HEK293 (cell line): ENCODE data around the gene SPATA31C2.

Source experiments
- CTCF ChIA-PET: fragments of 350-600 bp; formaldehyde crosslinking; extraction: SDS; loops from one replicate; lab custom pipeline; 2021; ENCODE audit warnings: antibody characterized with exemption; lab: Yijun Ruan, JAX
- POLR2A ChIA-PET: fragments of 300-600 bp; formaldehyde crosslinking; extraction: SDS; loops from one replicate; lab custom pipeline; 2020; ENCODE audit warnings: antibody characterized with exemption, inconsistent platforms; lab: Yijun Ruan, JAX
- H3K27ac ChIP-seq: fragments of 200-500 bp; sonication (Bioruptor generic); 2 replicates; pipeline ENCODE4 v1.5.1; 2014; ENCODE audit warnings: low read depth, low read length, control low read depth, inconsistent platforms; ENCODE audit errors: extremely low read depth
- H3K36me3 ChIP-seq, 2 experiments: fragments of 200-500 bp in 1 of 2; sonication (Bioruptor generic) in 1 of 2; 1 replicate in 1 of 2; 2 replicates in 1 of 2; pipeline ENCODE4 v1.5.1; 2014 to 2017; ENCODE audit warnings: inconsistent platforms in 2 of 2, low read length in 2 of 2; ENCODE audit not compliant: control insufficient read depth in 2 of 2, insufficient read depth in 1 of 2
- H3K4me1 ChIP-seq: fragments of 200-500 bp; sonication (Bioruptor generic); 2 replicates; pipeline ENCODE4 v1.5.1; 2014; ENCODE audit warnings: mild to moderate bottlenecking, low read length, inconsistent platforms; ENCODE audit not compliant: control insufficient read depth, insufficient read depth
- H3K4me3 ChIP-seq: 2 replicates; pipeline ENCODE4 v1.5.1; 2011; ENCODE audit warnings: low read depth, mild to moderate bottlenecking, control low read depth, low read length, moderate library complexity
- H3K9me3 ChIP-seq: fragments of 200-500 bp; sonication (Bioruptor generic); 2 replicates; pipeline ENCODE4 v1.5.1; 2014; ENCODE audit warnings: low read depth, low read length, inconsistent platforms; ENCODE audit not compliant: control insufficient read depth, insufficient read depth
- FEZF1 ChIP-seq: fragments of 450-650 bp; formaldehyde crosslinking; IDR thresholded peaks from 2 replicates; pipeline ENCODE4 v1.5.1; 2016; ENCODE audit warnings: missing biosample characterization, missing genetic modification characterization
- SCRT1 ChIP-seq: fragments of 450-650 bp; formaldehyde crosslinking; IDR thresholded peaks from 2 replicates; pipeline ENCODE4 v1.5.1; 2016; ENCODE audit warnings: missing biosample characterization, missing genetic modification characterization, borderline replicate concordance
- ZBTB1 ChIP-seq: fragments of 450-650 bp; formaldehyde crosslinking; IDR thresholded peaks from 2 replicates; pipeline ENCODE4 v1.5.1; 2016; ENCODE audit warnings: missing biosample characterization, missing genetic modification characterization
- ZEB2 ChIP-seq: fragments of 450-650 bp; formaldehyde crosslinking; IDR thresholded peaks from 2 replicates; pipeline ENCODE4 v1.5.1; 2016; ENCODE audit warnings: missing biosample characterization, missing genetic modification characterization
- ZNF114 ChIP-seq: fragments of 450-650 bp; formaldehyde crosslinking; IDR thresholded peaks from 2 replicates; pipeline ENCODE4 v1.5.0; 2017; ENCODE audit warnings: missing biosample characterization, missing genetic modification characterization
- ZNF133 ChIP-seq: fragments of 450-650 bp; formaldehyde crosslinking; IDR thresholded peaks from 2 replicates; pipeline ENCODE4 v1.5.1; 2016; ENCODE audit warnings: missing biosample characterization, missing genetic modification characterization
- ZNF138 ChIP-seq: fragments of 450-650 bp; formaldehyde crosslinking; IDR thresholded peaks from 2 replicates; pipeline ENCODE4 v1.5.1; 2016; ENCODE audit warnings: missing biosample characterization, missing genetic modification characterization, borderline replicate concordance
- ZNF175 ChIP-seq: fragments of 450-650 bp; formaldehyde crosslinking; IDR thresholded peaks from 2 replicates; pipeline ENCODE4 v1.5.1; 2016; ENCODE audit warnings: missing biosample characterization, missing genetic modification characterization
- ZNF184 ChIP-seq: fragments of 450-650 bp; IDR thresholded peaks from 2 replicates; pipeline ENCODE4 v1.5.1; 2018; ENCODE audit warnings: missing biosample characterization, mild to moderate bottlenecking, missing genetic modification characterization
- ZNF350 ChIP-seq: fragments of 450-650 bp; formaldehyde crosslinking; IDR thresholded peaks from 2 replicates; pipeline ENCODE4 v1.5.0; 2017; ENCODE audit warnings: missing biosample characterization, mild to moderate bottlenecking, missing genetic modification characterization
- ZNF354C ChIP-seq: fragments of 450-650 bp; formaldehyde crosslinking; IDR thresholded peaks from 2 replicates; pipeline ENCODE4 v1.5.1; 2016; ENCODE audit warnings: missing biosample characterization, missing genetic modification characterization, low read depth, borderline replicate concordance
- ZNF366 ChIP-seq: fragments of 450-650 bp; formaldehyde crosslinking; conservative IDR thresholded peaks from 2 replicates; pipeline ENCODE4 v1.5.1; 2016; ENCODE audit warnings: missing biosample characterization, missing genetic modification characterization
- ZNF391 ChIP-seq: fragments of 450-650 bp; formaldehyde crosslinking; IDR thresholded peaks from 2 replicates; pipeline ENCODE4 v1.5.1; 2016; ENCODE audit warnings: low read depth, missing biosample characterization, missing genetic modification characterization, borderline replicate concordance
- ZNF433 ChIP-seq: fragments of 450-650 bp; formaldehyde crosslinking; IDR thresholded peaks from 2 replicates; pipeline ENCODE4 v1.5.1; 2016; ENCODE audit warnings: missing biosample characterization, missing genetic modification characterization, low read depth
- ZNF510 ChIP-seq: fragments of 450-650 bp; formaldehyde crosslinking; IDR thresholded peaks from 2 replicates; pipeline ENCODE4 v1.5.1; 2018; ENCODE audit warnings: mild to moderate bottlenecking, missing genetic modification characterization, missing biosample characterization; ENCODE audit not compliant: insufficient replicate concordance
- ZNF518A ChIP-seq: fragments of 450-650 bp; formaldehyde crosslinking; conservative IDR thresholded peaks from 2 replicates; pipeline ENCODE4 v1.5.1; 2016; ENCODE audit warnings: low read depth, missing biosample characterization, missing genetic modification characterization
- ZNF530 ChIP-seq: fragments of 450-650 bp; formaldehyde crosslinking; IDR thresholded peaks from 2 replicates; pipeline ENCODE4 v1.5.1; 2016; ENCODE audit warnings: low read depth, missing biosample characterization, missing genetic modification characterization
- ZNF548 ChIP-seq: fragments of 450-650 bp; formaldehyde crosslinking; IDR thresholded peaks from 2 replicates; pipeline ENCODE4 v1.5.1; 2016; ENCODE audit warnings: missing biosample characterization, missing genetic modification characterization
- ZNF585B ChIP-seq: fragments of 450-650 bp; formaldehyde crosslinking; IDR thresholded peaks from 2 replicates; pipeline ENCODE4 v1.5.1; 2016; ENCODE audit warnings: missing biosample characterization, missing genetic modification characterization
- ZNF623 ChIP-seq: fragments of 450-650 bp; formaldehyde crosslinking; IDR thresholded peaks from 2 replicates; pipeline ENCODE4 v1.5.1; 2016; ENCODE audit warnings: missing biosample characterization, missing genetic modification characterization
- ZNF629 ChIP-seq: fragments of 450-650 bp; formaldehyde crosslinking; IDR thresholded peaks from 2 replicates; pipeline ENCODE4 v1.5.1; 2017; ENCODE audit warnings: missing biosample characterization, missing genetic modification characterization
- ZNF658 ChIP-seq: fragments of 450-650 bp; formaldehyde crosslinking; IDR thresholded peaks from 2 replicates; pipeline ENCODE4; 2016; ENCODE audit warnings: missing biosample characterization, missing genetic modification characterization
- ZNF692 ChIP-seq: fragments of 450-650 bp; formaldehyde crosslinking; IDR thresholded peaks from 2 replicates; pipeline ENCODE4 v1.5.1; 2016; ENCODE audit warnings: missing biosample characterization, missing genetic modification characterization
- ZNF768 ChIP-seq: fragments of 450-650 bp; formaldehyde crosslinking; IDR thresholded peaks from 2 replicates; pipeline ENCODE4 v1.5.1; 2018; ENCODE audit warnings: missing biosample characterization, mild to moderate bottlenecking, missing genetic modification characterization
- TF ChIP-seq, protein P1 (sequence below): IDR thresholded peaks from 2 replicates; pipeline ENCODE4 v1.6.1; 2011; ENCODE audit warnings: mild to moderate bottlenecking, low read depth, low read length, borderline replicate concordance

The SPATA31C2 gene

DNA sequence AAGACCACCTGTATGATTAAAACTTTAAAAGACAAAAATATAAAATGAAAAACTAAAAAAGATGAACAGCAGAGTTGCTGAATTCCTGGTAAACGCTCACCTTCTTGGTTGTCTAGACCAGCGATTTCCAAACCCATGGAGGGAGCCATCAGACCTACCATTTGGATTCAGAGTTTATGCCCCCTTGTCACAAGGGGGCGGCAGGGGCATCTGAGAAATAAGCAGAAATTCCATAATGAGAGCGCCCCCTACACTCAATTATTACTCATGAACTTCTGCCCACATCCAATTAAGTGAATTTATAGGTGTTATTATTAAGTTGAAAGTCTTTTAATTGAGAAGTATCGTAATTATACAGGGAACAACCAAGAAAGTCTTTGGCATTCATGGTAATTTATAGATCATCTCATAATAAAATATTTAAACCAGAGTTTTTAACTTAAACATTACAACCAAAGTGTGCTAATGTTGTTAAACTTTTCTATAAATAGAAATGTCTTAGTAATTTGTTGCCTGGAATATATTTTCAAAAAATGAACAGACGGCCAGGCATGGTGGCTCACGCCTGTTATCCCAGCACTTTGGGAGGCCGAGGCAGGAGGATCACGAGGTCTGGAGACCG, 35.2 kb upstream of the SPATA31C2 start (continued):
- no peak for TF ChIP-seq ZNF518A (tag by site-specific recombination)

- ChIA-PET CTCF (interaction anchor here (0.6 kb wide), 1 partner anchor 30 kb away, joined by 3 read pairs; no protein-coding TSS in a partner anchor), POLR2A (no interaction called here)
- Histone ChIP-seq H3K4me1 (no peaks in the 10 kb centered on the region), H3K4me3 (no peak overlapping the region), H3K36me3 (no peaks in the 10 kb centered on the region), H3K27ac (no peak overlapping the region), H3K9me3 (no peaks in the 10 kb centered on the region)
- TF ChIP-seq ZNF391, result no peak
- TF ChIP-seq ZNF658 (tag by site-specific recombination), result no peak
- no peak for TF ChIP-seq ZNF366
- no peak for TF ChIP-seq ZNF138
- TF ChIP-seq ZNF692 (tag by site-specific recombination), result no peak
- no peak for TF ChIP-seq ZNF585B (tag by site-specific recombination)
- TF ChIP-seq ZNF768, result no peak
Observed at GRCh38 chr9:88169700-88170099, 31.4 kb upstream of the SPATA31C2 start.

DNA sequence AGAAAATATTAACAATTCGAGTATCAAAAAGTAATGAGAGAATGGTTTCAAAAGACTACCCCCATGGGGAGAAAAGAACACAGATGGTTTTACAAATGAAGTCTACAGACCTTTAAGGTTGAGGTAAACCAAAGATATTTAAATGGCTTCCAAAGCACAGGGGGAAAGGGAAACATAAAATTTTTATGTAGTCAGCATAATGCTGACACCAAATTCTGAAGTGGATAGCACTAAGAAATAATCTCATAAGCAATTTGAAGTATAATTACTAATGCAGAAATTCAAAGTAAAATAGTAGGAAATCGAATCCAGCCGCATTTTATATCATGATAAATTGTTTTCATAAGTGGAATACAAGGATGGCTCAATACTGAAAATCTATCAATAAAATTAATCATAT, 30.3 kb upstream of the SPATA31C2 start:
- POLR2A ChIA-PET, result no interaction called here

More for the DNA sequence above, 30.3 kb upstream of the SPATA31C2 start:
- CTCF ChIA-PET, result interaction anchor here (0.6 kb wide), 1 partner anchor 535 kb away, joined by 3 read pairs; no protein-coding TSS in a partner anchor
- no peak for TF ChIP-seq SCRT1
- TF ChIP-seq ZNF184 (tag by site-specific recombination), result no peak
- no peak for TF ChIP-seq ZEB2 (tag by site-specific recombination)
- TF ChIP-seq, protein P1, sequence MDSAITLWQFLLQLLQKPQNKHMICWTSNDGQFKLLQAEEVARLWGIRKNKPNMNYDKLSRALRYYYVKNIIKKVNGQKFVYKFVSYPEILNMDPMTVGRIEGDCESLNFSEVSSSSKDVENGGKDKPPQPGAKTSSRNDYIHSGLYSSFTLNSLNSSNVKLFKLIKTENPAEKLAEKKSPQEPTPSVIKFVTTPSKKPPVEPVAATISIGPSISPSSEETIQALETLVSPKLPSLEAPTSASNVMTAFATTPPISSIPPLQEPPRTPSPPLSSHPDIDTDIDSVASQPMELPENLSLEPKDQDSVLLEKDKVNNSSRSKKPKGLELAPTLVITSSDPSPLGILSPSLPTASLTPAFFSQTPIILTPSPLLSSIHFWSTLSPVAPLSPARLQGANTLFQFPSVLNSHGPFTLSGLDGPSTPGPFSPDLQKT, result no peak
- no peak for TF ChIP-seq ZNF510 (tag by site-specific recombination)
- TF ChIP-seq ZNF530, result no peak
- no peak for TF ChIP-seq ZNF391
- TF ChIP-seq FEZF1 (tag by site-specific recombination), result no peak
- TF ChIP-seq ZNF133 (tag by site-specific recombination), result no peak
- no peak for TF ChIP-seq ZNF354C
- TF ChIP-seq ZNF548 (tag by site-specific recombination), result no peak
- TF ChIP-seq ZNF350 (tag by site-specific recombination), result no peak
- TF ChIP-seq ZNF114 (tag by site-specific recombination), result no peak
- TF ChIP-seq ZNF366, result no peak
- TF ChIP-seq ZNF623, result no peak
- TF ChIP-seq ZNF175 (tag by site-specific recombination), result no peak
- TF ChIP-seq ZBTB1, result no peak
- TF ChIP-seq ZNF433, result no peak
- no peak for TF ChIP-seq ZNF629
- Histone ChIP-seq H3K27ac (no peak overlapping the region), H3K36me3 (no peaks in the 10 kb centered on the region), H3K4me3 (no peak overlapping the region), H3K9me3 (no peaks in the 10 kb centered on the region), H3K4me1 (no peaks in the 10 kb centered on the region)
